Measurements from ENCODE around the gene BLTP2.
A peak's percentile ranks its signal among the peaks of the same experiment; 100 is the strongest.
"Not testable (repeated sequence)": the region's sequence is repeated elsewhere in the genome, so short reads cannot be mapped to it uniquely, and the experiment has no call there.

Gene BLTP2

DNA sequence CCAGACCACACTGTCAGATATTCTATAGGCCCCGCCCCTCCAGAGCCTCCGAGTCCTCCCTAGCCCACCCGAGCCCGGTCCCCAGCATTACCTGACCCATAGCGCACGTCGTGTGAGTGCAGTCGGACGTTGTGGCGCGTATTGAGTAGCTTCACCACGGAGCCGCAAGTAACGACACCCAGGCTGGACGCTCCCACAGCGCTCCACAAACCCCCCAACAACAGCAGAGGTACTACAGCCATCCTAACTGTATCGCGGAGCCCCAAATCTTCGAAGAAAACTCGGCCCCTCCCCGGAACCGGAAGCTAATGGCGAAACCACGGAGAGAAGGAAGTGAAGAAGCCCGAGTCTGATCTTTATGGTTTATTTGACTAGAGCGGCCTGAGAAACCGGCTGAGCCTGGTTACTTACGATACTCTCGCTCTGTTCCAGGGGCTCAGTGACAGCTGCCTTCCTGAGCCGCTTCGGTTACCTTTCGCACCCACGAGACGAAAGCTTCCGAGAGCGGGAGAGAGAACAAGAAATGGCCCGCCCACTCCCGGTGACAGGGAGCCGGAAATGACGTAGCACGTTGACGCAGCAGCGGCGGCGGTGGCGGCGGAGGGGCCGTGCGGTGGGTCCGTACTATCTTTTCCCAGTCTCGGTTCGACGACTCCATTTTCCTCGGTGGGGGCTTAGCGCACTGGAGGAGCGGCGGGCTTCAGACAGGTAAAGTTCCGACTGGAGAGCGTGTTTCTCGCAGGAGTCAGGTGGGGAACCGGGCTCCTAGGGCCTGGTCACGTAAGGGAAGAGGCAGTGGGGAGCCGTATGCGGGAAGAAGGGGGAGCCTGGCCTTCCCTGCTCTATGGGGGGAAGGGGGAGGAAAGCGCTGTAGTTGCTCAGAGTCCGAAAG is 16.9 kb upstream of the BLTP2 start, which contains the start of the genes SDF2 and SUPT6H:
Gene SDF2 (minus strand): TSS at position 272 of the 892 bp plus-strand sequence. CDS start 30 bp downstream, at position 242.
Gene SUPT6H (plus strand): TSS at position 571 of the 892 bp plus-strand sequence. CDS start 11,197 bp downstream, outside the sequence.
- H3K27ac Mint-ChIP-seq = peak within 1 kb of the TSS; percentile 98
- no peaks in the 10 kb centered on the region for H3K9me3 Mint-ChIP-seq
- intact Hi-C loops (cut with micrococcal nuclease) = loop anchor here (1.0 to 5.0 kb wide), 2 partner anchors 17 to 50 kb away; partner anchors contain the start of genes BLTP2 and PROCA1
- peak within 1 kb of the TSS; percentile 99 for H3K4me3 Mint-ChIP-seq
- H3K36me3 Mint-ChIP-seq (ENCODE audit: low read depth) = peaks cover 69% of the 10 kb centered on the region
- peaks cover 57% of the 10 kb centered on the region for H3K4me1 Mint-ChIP-seq (ENCODE audit: low read depth)
- no peaks in the 10 kb centered on the region for H3K27me3 Mint-ChIP-seq

DNA sequence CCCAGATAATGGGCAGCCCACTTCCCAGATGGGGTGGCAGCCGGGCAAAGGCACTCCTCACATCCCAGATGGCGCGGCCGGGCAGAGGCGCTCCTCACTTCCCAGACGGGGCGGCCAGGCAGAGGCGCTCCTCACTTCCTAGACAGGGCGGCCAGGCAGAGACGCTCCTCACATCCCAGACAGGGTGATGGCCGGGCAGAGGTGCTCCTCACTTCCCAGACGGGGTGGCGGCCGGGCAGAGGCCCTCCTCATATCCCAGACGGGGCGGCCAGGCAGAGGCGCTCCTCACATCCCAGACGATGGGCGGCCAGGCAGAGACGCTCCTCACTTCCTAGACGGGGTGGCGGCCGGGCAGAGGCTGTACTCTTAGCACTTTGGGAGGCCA is 14.5 kb upstream of the BLTP2 start:
- Mint-ChIP-seq H3K36me3 (ENCODE audit: low read depth) (peaks cover 75% of the 10 kb centered on the region), H3K4me1 (ENCODE audit: low read depth) (peaks cover 49% of the 10 kb centered on the region)
- H3K27ac Mint-ChIP-seq; H3K4me3 Mint-ChIP-seq; H3K9me3 Mint-ChIP-seq; H3K27me3 Mint-ChIP-seq; intact Hi-C loops (cut with micrococcal nuclease): not testable (repeated sequence)

DNA sequence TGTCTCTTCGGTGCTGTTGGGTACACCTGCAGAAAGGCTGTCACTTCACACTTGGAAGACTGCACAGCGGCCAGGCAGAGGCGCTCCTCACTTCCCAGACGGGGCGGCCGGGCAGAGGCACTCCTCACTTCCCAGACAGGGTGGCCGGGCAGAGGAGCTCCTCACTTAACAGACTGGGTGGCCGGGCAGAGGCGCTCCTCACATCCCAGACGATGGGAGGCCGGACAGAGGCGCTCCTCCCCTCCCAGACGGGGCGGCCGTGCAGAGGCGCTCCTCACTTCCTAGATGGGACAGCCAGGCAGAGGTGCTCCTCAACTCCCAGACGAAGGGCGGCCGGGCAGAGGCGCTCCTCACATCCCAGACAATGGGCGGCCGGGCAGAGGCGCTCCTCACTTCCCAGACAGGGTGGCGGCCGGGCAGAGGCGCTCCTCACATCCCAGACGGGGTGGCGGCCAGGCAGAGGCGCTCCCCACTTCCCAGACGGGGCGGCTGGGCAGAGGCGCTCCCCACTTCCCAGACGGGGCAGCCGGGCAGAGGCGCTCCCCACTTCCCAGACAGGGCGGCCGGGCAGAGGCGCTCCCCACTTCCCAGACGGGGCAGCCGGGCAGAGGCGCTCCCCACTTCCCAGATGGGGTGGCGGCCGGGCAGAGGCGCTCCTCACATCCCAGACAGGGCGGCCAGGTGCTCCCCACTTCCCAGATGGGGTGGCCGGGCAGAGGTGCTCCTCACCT is 14.0 kb upstream of the BLTP2 start:
- intact Hi-C loops (cut with micrococcal nuclease); H3K9me3 Mint-ChIP-seq; H3K4me3 Mint-ChIP-seq; H3K27me3 Mint-ChIP-seq; H3K27ac Mint-ChIP-seq: not testable (repeated sequence)
- Mint-ChIP-seq H3K36me3 (ENCODE audit: low read depth) (peaks cover 75% of the 10 kb centered on the region), H3K4me1 (ENCODE audit: low read depth) (peaks cover 44% of the 10 kb centered on the region)

DNA sequence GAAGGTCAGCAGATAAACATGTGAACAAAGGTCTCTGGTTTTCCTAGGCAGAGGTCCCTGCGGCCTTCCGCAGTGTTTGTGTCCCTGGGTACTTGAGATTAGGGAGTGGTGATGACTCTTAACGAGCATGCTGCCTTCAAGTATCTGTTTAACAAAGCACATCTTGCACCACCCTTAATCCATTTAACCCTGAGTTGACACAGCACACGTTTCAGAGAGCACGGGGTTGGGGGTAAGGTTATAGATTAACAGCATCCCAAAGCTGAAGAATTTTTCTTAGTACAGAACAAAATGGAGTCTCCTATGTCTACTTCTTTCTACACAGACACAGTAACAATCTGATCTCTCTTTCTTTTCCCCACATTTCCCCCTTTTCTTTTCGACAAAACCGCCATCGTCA is 13.4 kb upstream of the BLTP2 start:
- H3K27ac Mint-ChIP-seq = not testable (repeated sequence)

DNA sequence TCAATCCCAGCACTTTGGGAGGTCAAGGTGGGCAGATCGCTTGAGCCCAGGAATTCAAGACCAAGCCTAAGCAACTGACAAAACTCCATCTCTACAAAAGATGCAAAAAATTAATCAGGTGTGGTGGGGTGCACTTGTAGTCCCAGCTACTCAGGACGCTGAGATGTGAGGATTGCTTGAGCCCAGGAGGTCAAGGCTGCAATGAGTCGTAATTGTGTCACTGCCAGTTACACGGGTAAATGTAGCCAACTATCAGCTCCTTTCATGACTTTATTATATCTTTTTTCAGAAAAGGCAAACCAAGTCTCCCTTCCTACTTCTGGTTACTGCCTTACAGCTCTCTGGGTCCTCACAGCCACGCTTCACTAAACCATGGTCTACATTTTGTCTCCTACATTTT is 12.8 kb upstream of the BLTP2 start:
- H3K27me3 Mint-ChIP-seq = no peaks in the 10 kb centered on the region
- H3K4me1 Mint-ChIP-seq (ENCODE audit: low read depth) = peaks cover 33% of the 10 kb centered on the region
- intact Hi-C loops (cut with micrococcal nuclease) = no loop called here
- H3K27ac Mint-ChIP-seq = no peak overlapping the region
- H3K4me3 Mint-ChIP-seq = no peak overlapping the region
- H3K9me3 Mint-ChIP-seq = no peaks in the 10 kb centered on the region
- H3K36me3 Mint-ChIP-seq (ENCODE audit: low read depth) = peaks cover 80% of the 10 kb centered on the region

More for the DNA sequence above, 13.4 kb upstream of the BLTP2 start:
- H3K9me3 Mint-ChIP-seq; H3K27me3 Mint-ChIP-seq; H3K4me3 Mint-ChIP-seq; intact Hi-C loops (cut with micrococcal nuclease): not testable (repeated sequence)
- H3K36me3 Mint-ChIP-seq (ENCODE audit: low read depth) = peaks cover 75% of the 10 kb centered on the region
- H3K4me1 Mint-ChIP-seq (ENCODE audit: low read depth) = peaks cover 38% of the 10 kb centered on the region

DNA sequence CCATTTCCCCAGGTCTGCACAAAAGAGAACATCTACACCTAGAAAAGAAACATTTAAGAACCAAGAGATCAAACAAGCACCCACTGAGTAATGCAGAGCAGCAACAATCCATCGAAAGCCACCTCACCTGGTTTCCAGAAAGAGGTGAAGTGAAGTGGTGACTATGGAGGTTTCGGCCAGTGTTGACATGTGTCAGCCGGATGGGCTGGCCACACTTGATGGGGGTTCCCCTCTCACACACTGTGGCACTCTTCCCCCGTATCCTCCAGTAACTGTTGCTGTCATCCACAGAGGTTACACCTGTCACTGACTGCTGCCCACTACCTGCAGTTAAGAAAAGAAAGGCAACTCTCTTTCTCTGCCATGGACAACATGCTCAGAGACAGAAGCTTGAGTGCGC is 10.2 kb upstream of the BLTP2 start:
- Mint-ChIP-seq H3K36me3 (ENCODE audit: low read depth) (peaks cover 91% of the 10 kb centered on the region), H3K4me1 (ENCODE audit: low read depth) (peaks cover 22% of the 10 kb centered on the region), H3K9me3 (no peaks in the 10 kb centered on the region), H3K4me3 (no peak overlapping the region), H3K27me3 (no peaks in the 10 kb centered on the region), H3K27ac (no peak overlapping the region)
- intact Hi-C loops (cut with micrococcal nuclease) = no loop called here

DNA sequence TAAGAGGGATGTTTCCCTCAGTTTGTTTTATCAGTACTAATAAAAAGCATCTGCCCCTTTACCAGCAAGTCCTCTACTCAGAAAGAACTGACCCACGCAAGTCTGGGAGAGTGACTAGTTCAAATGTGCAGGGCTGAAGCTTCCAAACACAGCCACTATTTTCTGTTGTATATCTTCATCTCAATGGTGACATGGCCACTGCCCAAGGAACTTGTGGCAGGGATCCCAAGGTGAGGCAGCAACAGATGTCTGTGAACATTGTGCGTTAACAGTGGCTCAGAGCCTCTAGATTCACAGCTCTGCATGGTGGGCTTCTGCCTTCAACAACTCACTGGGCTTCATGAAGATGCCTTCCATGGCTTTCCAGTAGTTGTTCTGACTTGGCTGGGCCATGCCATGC is 3.7 kb upstream of the BLTP2 start:
- Mint-ChIP-seq H3K9me3 (no peaks in the 10 kb centered on the region), H3K4me3 (no peak overlapping the region), H3K27ac (no peak overlapping the region), H3K27me3 (no peaks in the 10 kb centered on the region), H3K4me1 (ENCODE audit: low read depth) (peaks cover 19% of the 10 kb centered on the region), H3K36me3 (ENCODE audit: low read depth) (peaks cover 80% of the 10 kb centered on the region)
- intact Hi-C loops (cut with micrococcal nuclease) = loop anchor here (5.0 kb wide), 2 partner anchors 51 to 69 kb away; partner anchors contain the start of genes RAB34, RPL23A and SPAG5

DNA sequence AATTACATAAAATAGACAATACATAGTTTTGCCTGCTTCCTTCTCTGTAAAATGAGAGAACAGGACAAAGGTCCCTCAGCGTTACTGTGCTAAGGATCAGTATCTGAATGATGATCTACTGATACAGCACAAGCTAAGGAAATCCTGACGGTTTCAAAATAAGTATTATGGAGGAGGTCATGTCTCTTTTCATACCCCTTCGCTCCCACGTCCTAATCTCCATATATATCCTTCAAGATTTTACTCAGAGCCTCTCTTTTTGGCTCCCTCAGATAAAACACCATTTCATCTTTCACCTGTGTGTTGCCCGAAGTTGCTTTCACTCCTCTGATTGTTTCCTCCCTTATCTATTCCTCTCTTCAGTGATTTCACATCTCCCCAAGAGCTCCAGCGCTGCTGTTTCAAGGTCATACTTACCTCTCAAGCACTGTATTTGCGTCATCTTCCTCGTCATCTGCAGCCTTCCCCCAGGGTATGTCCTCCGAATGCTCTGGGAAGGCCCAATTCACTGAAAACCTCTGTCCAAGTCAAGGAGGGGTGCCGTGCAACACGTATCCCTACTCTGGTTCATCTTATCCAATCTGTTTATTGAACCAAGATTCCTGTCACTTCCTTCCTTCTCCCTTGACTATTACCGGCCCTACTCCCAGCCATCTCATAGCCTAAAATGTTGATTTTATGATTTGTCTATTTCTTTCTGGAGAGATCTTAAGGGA is 1.2 kb upstream of the BLTP2 start:
- H3K9me3 Mint-ChIP-seq = no peaks in the 10 kb centered on the region
- intact Hi-C loops (cut with micrococcal nuclease) = loop anchor here (5.0 kb wide), 2 partner anchors 49 to 71 kb away; partner anchors contain the start of genes RAB34, RPL23A and SPAG5

DNA sequence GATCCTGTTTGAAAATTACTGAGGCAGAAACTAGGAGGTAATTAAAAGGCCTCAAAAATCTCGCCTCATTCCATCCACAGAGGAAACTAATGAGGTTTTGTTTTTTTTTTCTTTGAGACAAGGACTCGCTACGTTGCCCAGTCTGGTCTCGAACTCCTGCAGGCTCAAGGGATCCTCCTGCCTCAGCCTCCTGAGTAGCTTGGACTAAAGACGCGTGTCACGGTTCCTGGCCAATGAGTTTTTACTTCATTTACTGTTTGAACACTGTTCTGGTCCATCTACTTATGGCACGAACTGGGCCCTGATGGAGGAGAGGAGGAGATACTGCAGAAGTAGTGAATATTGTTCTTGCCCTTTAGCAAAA is 600 bp upstream of the BLTP2 start:
- peaks cover 41% of the 10 kb centered on the region for H3K4me1 Mint-ChIP-seq (ENCODE audit: low read depth)
- H3K9me3 Mint-ChIP-seq = no peaks in the 10 kb centered on the region
- intact Hi-C loops (cut with micrococcal nuclease) = loop anchor here (1.0 to 5.0 kb wide), 3 partner anchors 16 to 72 kb away; partner anchors contain the start of genes RAB34, RPL23A, SDF2 and SPAG5
- H3K27ac Mint-ChIP-seq = peak overlapping the region; percentile 93
- H3K27me3 Mint-ChIP-seq = no peaks in the 10 kb centered on the region
- peaks cover 80% of the 10 kb centered on the region for H3K36me3 Mint-ChIP-seq (ENCODE audit: low read depth)
- H3K4me3 Mint-ChIP-seq = peak overlapping the region; percentile 97

More for the DNA sequence above, 1.2 kb upstream of the BLTP2 start:
- no peaks in the 10 kb centered on the region for H3K27me3 Mint-ChIP-seq
- H3K27ac Mint-ChIP-seq = peak overlapping the region; percentile 93
- peaks cover 80% of the 10 kb centered on the region for H3K36me3 Mint-ChIP-seq (ENCODE audit: low read depth)
- H3K4me1 Mint-ChIP-seq (ENCODE audit: low read depth) = peaks cover 40% of the 10 kb centered on the region
- peak overlapping the region; percentile 51 for H3K4me3 Mint-ChIP-seq

DNA sequence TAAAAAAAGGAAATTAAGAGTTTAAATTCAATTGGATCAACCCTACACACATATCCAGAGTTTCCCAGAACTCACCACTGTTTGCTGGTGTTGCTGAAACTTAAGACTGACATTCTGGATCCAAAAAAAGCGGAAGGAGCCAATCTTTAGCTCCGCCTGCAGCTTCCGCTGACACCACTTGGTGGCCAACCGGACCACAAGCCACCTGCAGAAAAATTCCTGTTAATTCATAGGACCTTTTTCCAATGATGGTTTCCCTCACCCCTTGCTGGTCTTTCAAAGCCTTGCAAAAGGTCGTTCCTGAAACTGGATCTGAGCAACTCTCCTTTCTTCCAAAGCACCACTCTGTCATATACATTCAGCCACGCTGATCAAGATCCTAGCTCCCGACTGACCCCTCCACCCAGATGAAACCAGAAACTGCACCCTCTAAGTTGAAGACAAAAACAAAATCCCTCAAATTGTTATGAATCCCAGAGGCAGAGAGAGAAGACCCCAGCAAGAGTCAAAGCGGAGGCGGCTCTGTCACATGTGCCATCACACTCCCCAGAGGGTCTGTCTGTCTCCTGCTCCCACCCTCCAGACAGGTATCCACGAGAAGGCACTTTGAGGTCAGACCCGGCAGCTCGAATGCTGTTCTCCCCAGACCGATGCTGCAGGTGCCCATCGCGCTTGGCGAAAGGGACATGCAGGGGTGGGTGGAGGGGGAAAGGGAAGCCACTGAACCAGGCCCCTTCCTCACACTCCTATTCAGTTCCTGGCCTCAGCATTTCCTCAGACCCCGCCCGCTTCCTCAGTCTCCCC is 773 bp downstream of the BLTP2 start:
- Mint-ChIP-seq H3K36me3 (ENCODE audit: low read depth) (peaks cover 83% of the 10 kb centered on the region), H3K4me1 (ENCODE audit: low read depth) (peaks cover 51% of the 10 kb centered on the region), H3K4me3 (peak overlapping the region; percentile 97), H3K9me3 (no peaks in the 10 kb centered on the region), H3K27ac (peak overlapping the region; percentile 93), H3K27me3 (no peaks in the 10 kb centered on the region)
- intact Hi-C loops (cut with micrococcal nuclease) = no loop called here

DNA sequence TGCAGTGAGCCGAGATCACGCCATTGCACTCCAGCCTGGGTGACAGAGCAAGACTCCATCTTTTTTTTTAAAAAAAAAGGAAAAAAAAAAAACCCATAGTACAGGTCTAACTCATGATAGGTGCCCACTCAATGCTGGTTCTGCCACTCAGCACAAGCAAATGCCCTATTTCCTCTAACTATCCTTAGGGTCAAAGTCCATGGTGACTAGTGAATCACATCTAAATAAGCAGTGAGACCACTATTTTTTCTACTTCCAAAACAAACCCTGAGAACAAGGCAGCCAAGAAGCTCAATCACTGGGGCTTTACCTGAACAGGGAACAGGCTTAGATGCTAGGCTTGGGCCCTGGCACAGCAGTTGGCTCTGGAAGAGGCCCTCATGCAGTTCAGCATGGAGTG is 3.4 kb downstream of the BLTP2 start:
- H3K4me1 Mint-ChIP-seq (ENCODE audit: low read depth) = peaks cover 72% of the 10 kb centered on the region
- peaks cover 90% of the 10 kb centered on the region for H3K36me3 Mint-ChIP-seq (ENCODE audit: low read depth)
- no peak overlapping the region for H3K27ac Mint-ChIP-seq
- no peak overlapping the region for H3K4me3 Mint-ChIP-seq
- intact Hi-C loops (cut with micrococcal nuclease) = no loop called here
- H3K27me3 Mint-ChIP-seq = no peaks in the 10 kb centered on the region
- no peaks in the 10 kb centered on the region for H3K9me3 Mint-ChIP-seq

DNA sequence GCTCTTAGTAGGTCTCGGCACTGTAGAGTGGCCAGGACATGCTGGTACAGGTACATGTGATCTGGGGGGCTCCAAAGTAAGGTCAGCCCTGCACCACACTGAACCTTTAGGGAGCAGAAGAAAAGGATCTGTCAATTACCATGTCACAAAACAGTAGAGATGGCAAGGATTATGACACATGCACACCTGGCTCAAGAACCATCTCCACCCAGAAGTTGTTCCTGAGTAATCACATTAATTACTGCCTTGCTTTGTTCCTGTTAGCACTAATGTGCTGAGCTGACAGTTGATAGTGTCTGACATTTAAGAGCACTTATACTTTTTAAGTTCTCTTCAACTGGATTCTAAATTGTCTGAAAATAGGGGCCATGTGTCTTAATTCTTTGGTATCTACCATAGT is 9.5 kb downstream of the BLTP2 start:
- Mint-ChIP-seq H3K9me3 (no peaks in the 10 kb centered on the region), H3K27me3 (no peaks in the 10 kb centered on the region), H3K4me3 (no peak overlapping the region), H3K36me3 (ENCODE audit: low read depth) (peaks cover 100% of the 10 kb centered on the region), H3K27ac (peak overlapping the region; percentile 63), H3K4me1 (ENCODE audit: low read depth) (peaks cover 86% of the 10 kb centered on the region)
- intact Hi-C loops (cut with micrococcal nuclease) = no loop called here

Data from dendritic cell treated with granulocyte-macrophage colony-stimulating factor and Interleukin-4, amounts not matched to agents 40 ng/mL and 50 ng/mL, for 4 days (primary cell).